ENCODE results near the gene PRICKLE4. TPM values are rescaled to one million over a fixed set of nuclear protein-coding genes. Genes with fewer than 3 reads are reported as not detected.

Gene PRICKLE4
- total and polyA plus RNA-seq, 2 of the 13 experiments (the other 11 are each of a cell fraction or from before 2014, with no cell fraction given), result 0.92 to 1.2 TPM

DNA sequence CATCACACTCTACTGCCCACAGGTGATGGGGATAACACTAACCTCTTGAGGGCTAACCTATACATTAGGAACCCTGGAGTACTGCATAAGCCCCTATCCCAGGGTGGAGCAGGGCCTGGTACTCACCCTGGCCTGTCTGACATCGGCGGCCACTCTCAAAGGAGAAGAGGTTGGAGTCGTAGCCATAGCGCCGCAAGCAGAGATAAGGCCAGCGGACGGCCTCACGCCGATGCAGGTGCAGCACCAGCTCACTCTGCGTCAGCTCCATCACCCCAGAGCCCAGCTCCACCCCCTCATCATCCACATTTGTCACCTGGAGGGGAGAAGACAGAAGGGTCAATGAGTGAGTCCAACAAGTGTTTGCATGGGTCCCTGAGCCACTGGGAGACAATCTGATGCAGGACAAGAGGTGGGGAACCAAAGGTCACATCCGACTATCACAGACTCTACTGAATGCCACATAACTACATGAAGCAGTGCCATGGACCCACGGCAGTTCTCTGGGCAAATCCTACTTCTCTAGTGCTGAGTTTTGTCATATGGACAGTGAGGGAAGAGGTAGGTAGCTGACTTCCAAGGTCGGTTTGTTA, 5.2 kb upstream of the PRICKLE4 start (continued):
- TF ChIP-seq, protein P1, sequence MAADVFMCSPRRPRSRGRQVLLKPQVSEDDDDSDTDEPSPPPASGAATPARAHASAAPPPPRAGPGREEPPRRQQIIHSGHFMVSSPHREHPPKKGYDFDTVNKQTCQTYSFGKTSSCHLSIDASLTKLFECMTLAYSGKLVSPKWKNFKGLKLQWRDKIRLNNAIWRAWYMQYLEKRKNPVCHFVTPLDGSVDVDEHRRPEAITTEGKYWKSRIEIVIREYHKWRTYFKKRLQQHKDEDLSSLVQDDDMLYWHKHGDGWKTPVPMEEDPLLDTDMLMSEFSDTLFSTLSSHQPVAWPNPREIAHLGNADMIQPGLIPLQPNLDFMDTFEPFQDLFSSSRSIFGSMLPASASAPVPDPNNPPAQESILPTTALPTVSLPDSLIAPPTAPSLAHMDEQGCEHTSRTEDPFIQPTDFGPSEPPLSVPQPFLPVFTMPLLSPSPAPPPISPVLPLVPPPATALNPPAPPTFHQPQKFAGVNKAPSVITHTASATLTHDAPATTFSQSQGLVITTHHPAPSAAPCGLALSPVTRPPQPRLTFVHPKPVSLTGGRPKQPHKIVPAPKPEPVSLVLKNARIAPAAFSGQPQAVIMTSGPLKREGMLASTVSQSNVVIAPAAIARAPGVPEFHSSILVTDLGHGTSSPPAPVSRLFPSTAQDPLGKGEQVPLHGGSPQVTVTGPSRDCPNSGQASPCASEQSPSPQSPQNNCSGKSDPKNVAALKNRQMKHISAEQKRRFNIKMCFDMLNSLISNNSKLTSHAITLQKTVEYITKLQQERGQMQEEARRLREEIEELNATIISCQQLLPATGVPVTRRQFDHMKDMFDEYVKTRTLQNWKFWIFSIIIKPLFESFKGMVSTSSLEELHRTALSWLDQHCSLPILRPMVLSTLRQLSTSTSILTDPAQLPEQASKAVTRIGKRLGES (CRISPR knock-in tag; IDR thresholded peaks at IDR 0.05; ENCODE audit: borderline replicate concordance), result no peak
- TF ChIP-seq, protein P2, sequence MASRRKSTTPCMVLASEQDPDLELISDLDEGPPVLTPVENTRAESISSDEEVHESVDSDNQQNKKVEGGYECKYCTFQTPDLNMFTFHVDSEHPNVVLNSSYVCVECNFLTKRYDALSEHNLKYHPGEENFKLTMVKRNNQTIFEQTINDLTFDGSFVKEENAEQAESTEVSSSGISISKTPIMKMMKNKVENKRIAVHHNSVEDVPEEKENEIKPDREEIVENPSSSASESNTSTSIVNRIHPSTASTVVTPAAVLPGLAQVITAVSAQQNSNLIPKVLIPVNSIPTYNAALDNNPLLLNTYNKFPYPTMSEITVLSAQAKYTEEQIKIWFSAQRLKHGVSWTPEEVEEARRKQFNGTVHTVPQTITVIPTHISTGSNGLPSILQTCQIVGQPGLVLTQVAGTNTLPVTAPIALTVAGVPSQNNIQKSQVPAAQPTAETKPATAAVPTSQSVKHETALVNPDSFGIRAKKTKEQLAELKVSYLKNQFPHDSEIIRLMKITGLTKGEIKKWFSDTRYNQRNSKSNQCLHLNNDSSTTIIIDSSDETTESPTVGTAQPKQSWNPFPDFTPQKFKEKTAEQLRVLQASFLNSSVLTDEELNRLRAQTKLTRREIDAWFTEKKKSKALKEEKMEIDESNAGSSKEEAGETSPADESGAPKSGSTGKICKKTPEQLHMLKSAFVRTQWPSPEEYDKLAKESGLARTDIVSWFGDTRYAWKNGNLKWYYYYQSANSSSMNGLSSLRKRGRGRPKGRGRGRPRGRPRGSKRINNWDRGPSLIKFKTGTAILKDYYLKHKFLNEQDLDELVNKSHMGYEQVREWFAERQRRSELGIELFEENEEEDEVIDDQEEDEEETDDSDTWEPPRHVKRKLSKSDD (CRISPR knock-in tag; IDR thresholded peaks at IDR 0.05; ENCODE audit: low read depth), result no peak
- TF ChIP-seq, protein P3, sequence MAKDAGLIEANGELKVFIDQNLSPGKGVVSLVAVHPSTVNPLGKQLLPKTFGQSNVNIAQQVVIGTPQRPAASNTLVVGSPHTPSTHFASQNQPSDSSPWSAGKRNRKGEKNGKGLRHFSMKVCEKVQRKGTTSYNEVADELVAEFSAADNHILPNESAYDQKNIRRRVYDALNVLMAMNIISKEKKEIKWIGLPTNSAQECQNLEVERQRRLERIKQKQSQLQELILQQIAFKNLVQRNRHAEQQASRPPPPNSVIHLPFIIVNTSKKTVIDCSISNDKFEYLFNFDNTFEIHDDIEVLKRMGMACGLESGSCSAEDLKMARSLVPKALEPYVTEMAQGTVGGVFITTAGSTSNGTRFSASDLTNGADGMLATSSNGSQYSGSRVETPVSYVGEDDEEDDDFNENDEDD (CRISPR knock-in tag; IDR thresholded peaks at IDR 0.05; ENCODE audit: borderline replicate concordance), result no peak
- TF ChIP-seq, protein P4, sequence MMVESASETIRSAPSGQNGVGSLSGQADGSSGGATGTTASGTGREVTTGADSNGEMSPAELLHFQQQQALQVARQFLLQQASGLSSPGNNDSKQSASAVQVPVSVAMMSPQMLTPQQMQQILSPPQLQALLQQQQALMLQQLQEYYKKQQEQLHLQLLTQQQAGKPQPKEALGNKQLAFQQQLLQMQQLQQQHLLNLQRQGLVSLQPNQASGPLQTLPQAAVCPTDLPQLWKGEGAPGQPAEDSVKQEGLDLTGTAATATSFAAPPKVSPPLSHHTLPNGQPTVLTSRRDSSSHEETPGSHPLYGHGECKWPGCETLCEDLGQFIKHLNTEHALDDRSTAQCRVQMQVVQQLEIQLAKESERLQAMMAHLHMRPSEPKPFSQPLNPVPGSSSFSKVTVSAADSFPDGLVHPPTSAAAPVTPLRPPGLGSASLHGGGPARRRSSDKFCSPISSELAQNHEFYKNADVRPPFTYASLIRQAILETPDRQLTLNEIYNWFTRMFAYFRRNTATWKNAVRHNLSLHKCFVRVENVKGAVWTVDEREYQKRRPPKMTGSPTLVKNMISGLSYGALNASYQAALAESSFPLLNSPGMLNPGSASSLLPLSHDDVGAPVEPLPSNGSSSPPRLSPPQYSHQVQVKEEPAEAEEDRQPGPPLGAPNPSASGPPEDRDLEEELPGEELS (CRISPR knock-in tag; IDR thresholded peaks at IDR 0.05), result no peak
- TF ChIP-seq FOXA3 (CRISPR knock-in tag; IDR thresholded peaks at IDR 0.05) (no peak), ZNF350 (CRISPR knock-in tag; IDR thresholded peaks at IDR 0.05; ENCODE audit: borderline replicate concordance, low read depth) (0 out of 2 replicates have a peak, but pooled peaks have one; percentile 11), SYNCRIP (IDR thresholded peaks at IDR 0.05; ENCODE audit: insufficient read depth, low read depth, low read length) (no peak), ZNF816 (CRISPR knock-in tag; IDR thresholded peaks at IDR 0.05; ENCODE audit: borderline replicate concordance) (no peak)
- TF ChIP-seq, protein P5, sequence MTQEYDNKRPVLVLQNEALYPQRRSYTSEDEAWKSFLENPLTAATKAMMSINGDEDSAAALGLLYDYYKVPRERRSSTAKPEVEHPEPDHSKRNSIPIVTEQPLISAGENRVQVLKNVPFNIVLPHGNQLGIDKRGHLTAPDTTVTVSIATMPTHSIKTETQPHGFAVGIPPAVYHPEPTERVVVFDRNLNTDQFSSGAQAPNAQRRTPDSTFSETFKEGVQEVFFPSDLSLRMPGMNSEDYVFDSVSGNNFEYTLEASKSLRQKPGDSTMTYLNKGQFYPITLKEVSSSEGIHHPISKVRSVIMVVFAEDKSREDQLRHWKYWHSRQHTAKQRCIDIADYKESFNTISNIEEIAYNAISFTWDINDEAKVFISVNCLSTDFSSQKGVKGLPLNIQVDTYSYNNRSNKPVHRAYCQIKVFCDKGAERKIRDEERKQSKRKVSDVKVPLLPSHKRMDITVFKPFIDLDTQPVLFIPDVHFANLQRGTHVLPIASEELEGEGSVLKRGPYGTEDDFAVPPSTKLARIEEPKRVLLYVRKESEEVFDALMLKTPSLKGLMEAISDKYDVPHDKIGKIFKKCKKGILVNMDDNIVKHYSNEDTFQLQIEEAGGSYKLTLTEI (CRISPR knock-in tag; conservative IDR thresholded peaks at IDR 0.05), result no peak
- TF ChIP-seq, protein P6, sequence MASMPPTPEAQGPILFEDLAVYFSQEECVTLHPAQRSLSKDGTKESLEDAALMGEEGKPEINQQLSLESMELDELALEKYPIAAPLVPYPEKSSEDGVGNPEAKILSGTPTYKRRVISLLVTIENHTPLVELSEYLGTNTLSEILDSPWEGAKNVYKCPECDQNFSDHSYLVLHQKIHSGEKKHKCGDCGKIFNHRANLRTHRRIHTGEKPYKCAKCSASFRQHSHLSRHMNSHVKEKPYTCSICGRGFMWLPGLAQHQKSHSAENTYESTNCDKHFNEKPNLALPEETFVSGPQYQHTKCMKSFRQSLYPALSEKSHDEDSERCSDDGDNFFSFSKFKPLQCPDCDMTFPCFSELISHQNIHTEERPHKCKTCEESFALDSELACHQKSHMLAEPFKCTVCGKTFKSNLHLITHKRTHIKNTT (CRISPR knock-in tag; IDR thresholded peaks at IDR 0.05), result no peak
- TF ChIP-seq, protein P7, sequence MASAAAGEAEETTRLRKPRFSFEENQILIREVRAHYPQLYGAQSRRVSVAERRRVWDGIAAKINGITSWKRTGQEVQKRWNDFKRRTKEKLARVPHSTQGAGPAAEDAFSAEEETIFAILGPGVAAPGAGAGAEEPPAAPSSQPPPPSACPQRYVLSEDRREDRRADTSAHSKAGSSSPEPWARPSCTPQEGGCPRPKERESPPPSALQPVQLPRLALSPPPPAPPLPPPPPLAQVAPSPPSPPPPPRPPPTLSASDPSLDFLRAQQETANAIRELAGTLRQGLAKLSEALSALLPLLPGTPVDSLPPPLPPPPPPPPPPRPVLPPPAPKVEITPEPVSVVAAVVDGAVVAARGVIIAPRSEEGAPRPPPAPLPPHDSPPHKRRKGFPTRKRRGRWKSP (CRISPR knock-in tag; IDR thresholded peaks at IDR 0.05), result no peak
- TF ChIP-seq, protein P8, sequence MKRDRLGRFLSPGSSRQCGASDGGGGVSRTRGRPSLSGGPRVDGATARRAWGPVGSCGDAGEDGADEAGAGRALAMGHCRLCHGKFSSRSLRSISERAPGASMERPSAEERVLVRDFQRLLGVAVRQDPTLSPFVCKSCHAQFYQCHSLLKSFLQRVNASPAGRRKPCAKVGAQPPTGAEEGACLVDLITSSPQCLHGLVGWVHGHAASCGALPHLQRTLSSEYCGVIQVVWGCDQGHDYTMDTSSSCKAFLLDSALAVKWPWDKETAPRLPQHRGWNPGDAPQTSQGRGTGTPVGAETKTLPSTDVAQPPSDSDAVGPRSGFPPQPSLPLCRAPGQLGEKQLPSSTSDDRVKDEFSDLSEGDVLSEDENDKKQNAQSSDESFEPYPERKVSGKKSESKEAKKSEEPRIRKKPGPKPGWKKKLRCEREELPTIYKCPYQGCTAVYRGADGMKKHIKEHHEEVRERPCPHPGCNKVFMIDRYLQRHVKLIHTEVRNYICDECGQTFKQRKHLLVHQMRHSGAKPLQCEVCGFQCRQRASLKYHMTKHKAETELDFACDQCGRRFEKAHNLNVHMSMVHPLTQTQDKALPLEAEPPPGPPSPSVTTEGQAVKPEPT (CRISPR knock-in tag; IDR thresholded peaks at IDR 0.05; ENCODE audit: low read depth), result 0 out of 2 replicates have a peak, but pooled peaks have one; percentile 29

Measured in HepG2 (cell line).